Measurements from ENCODE around the gene BARD1. TPM values are rescaled to one million over a fixed set of nuclear protein-coding genes. Genes with fewer than 3 reads are reported as not detected.

BARD1 gene
- total and polyA plus RNA-seq, 3 donors from 2014 or later, result 10.9 to 25.4 (median 21.6) TPM

DNA sequence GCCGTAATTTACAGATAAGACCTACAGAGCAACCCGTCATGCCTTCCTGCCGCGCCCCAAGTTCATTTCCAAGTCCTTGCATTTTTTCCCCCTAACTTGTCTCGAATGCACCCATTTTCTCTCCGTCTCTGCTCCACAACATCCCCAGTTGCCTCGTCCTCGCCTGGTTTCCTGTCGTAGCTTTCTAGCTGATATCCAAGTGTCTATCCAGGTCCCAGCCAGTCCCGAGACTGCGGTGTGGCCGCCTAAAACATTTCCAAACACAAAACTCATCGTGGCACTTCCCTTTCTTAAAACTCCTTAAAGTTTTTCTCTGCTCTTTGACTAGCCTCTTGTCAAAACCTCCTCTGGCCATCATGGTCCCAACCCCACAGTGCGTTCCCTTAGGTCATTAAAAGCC is 1.2 kb upstream of the BARD1 start:
- H3K27ac ChIP-seq, result peak overlapping the region in 1 of 2 donors; percentile 97
- TF ChIP-seq, protein P1, sequence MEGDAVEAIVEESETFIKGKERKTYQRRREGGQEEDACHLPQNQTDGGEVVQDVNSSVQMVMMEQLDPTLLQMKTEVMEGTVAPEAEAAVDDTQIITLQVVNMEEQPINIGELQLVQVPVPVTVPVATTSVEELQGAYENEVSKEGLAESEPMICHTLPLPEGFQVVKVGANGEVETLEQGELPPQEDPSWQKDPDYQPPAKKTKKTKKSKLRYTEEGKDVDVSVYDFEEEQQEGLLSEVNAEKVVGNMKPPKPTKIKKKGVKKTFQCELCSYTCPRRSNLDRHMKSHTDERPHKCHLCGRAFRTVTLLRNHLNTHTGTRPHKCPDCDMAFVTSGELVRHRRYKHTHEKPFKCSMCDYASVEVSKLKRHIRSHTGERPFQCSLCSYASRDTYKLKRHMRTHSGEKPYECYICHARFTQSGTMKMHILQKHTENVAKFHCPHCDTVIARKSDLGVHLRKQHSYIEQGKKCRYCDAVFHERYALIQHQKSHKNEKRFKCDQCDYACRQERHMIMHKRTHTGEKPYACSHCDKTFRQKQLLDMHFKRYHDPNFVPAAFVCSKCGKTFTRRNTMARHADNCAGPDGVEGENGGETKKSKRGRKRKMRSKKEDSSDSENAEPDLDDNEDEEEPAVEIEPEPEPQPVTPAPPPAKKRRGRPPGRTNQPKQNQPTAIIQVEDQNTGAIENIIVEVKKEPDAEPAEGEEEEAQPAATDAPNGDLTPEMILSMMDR (IDR thresholded peaks at IDR 0.05), result no peak
- TF ChIP-seq POLR2A (IDR thresholded peaks at IDR 0.05), result no peak
- intact Hi-C loops (cut with DNase I; ENCODE audit: low total_unique reads), result no loop called here
- peak overlapping the region; percentile 79 to 91 for H3K4me3 ChIP-seq
- H3K36me3 ChIP-seq (ENCODE audit: low read depth, missing control alignments), result no peaks in the 10 kb centered on the region
- H3K9me3 ChIP-seq, result no peaks in the 10 kb centered on the region
- WGBS, 2 donors, result 25% methylated on average over 14 of the region's 14 CpGs
- peak; percentile 18 for DNase-seq
- peaks cover 6% of the 10 kb centered on the region for H3K4me1 ChIP-seq
- no peaks in the 10 kb centered on the region for H3K27me3 ChIP-seq

DNA sequence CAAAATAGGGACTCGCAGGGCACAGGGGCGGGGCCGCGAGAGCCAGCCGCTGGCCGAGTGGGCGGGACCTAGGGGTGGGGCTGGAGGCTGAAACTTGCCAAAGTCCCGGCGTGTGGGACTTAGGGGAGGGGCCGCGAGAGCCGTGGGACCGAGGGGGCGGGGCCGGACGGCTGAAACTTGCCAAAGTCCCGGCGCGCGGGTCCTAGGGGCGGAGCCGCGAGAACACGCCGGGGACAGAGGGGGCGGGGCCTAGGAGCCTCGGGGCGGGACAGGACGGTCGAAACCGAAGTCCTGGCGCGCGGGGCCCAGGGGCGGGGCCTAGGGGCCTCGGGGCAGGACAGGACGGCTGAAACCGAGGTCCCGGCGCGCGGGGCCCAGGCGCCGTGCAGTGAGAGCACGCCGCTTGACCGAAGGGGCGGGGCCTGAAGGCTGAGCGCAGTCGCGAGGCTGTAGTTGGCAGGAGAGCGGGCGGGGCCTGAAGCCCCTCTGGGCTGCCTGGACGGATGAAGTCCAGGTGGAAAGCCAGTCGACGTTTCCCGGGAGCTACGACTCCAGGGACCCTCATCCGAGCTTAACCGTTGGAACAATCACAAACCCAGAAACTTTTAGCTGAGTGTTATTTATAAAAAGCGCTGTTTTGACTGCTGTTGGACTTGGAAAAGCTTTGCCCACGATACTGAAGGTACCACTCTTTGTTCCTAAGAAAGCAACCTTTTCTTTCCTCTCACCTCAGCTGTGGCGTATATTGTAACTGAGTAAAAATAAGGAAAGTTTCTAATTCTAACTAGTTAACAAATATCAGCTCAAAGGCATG is 475 bp upstream of the BARD1 start:
- 0 to 2% methylated on average over 9 to 42 of the region's 63 CpGs for WGBS, 2 donors
- peaks cover 6% of the 10 kb centered on the region for H3K4me1 ChIP-seq
- no peaks in the 10 kb centered on the region for H3K27me3 ChIP-seq
- H3K4me3 ChIP-seq, result peak overlapping the region; percentile 79 to 91
- no peak for TF ChIP-seq POLR2A (IDR thresholded peaks at IDR 0.05)
- TF ChIP-seq, protein P1 (IDR thresholded peaks at IDR 0.05), result no peak
- H3K27ac ChIP-seq, result peak overlapping the region; percentile 88 to 97
- intact Hi-C loops (cut with DNase I; ENCODE audit: low total_unique reads), result no loop called here
- H3K36me3 ChIP-seq (ENCODE audit: low read depth, missing control alignments), result no peaks in the 10 kb centered on the region
- no peaks in the 10 kb centered on the region for H3K9me3 ChIP-seq
- DNase-seq, result peak; percentile 99

DNA sequence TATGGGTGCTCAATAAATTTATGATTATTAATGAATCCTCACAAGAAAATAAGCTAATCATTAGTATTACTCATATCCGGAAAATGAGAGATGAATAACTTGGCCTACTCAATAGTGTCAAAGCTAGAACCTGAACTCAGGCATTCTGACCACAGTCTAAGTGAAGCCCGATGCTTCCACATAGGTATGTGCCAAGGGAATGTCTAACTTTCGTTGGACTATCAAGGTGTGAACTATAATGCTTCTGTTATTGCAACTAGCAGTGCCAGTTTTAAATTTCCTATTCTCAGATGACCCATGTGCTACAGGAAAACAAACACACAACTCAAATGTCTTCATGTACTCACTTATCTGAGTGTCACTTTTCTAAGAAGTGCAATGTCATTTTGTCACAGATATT is 1.8 kb downstream of the BARD1 start:
- TF ChIP-seq, protein P1 (IDR thresholded peaks at IDR 0.05), result no peak
- TF ChIP-seq POLR2A (IDR thresholded peaks at IDR 0.05), result no peak
- H3K9me3 ChIP-seq, result no peaks in the 10 kb centered on the region
- 17 to 18% methylated on average over 3 of the region's 3 CpGs for WGBS, 2 donors
- no peak for DNase-seq
- H3K36me3 ChIP-seq (ENCODE audit: low read depth, missing control alignments), result no peaks in the 10 kb centered on the region
- peak overlapping the region; percentile 88 to 97 for H3K27ac ChIP-seq
- H3K4me3 ChIP-seq, result peak overlapping the region; percentile 79 to 91
- no peaks in the 10 kb centered on the region for H3K27me3 ChIP-seq
- peaks cover 6% of the 10 kb centered on the region for H3K4me1 ChIP-seq
- intact Hi-C loops (cut with DNase I; ENCODE audit: low total_unique reads), result no loop called here

DNA sequence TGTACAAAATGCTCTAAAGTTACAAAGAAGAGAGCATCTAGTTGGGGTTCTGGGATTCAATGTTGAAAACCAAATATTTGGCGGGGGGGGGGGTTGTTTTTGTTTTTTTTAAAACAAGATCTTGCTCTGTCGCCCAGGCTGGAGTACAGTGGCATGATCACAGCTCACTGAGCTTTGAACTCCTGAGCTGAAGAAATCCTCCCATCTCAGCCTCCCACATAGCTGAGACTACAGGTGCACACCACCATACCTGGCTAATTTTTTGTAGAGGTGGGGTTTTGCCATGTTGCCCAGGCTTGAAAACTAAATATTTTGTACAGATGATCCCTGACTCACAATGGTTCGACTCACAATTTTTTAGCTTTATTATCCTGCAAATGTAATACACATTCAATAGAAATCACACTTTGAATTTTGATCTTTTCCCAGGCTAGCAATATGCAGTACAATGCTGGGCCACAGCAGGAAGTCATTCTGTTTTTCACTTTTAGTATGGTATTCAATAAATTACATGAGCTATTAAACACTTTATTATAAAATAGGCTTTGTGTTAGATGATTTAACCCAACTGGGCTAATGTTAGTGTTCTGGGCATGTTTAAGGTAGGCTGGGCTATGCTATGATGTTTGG is 7.6 kb downstream of the BARD1 start:
- DNase-seq, result no peak
- Histone ChIP-seq H3K27me3 (no peaks in the 10 kb centered on the region), H3K36me3 (ENCODE audit: low read depth, missing control alignments) (no peaks in the 10 kb centered on the region), H3K27ac (no peak overlapping the region), H3K4me1 (no peaks in the 10 kb centered on the region), H3K4me3 (no peak overlapping the region), H3K9me3 (no peaks in the 10 kb centered on the region)
- intact Hi-C loops (cut with DNase I; ENCODE audit: low total_unique reads), result no loop called here
- 77 to 90% methylated on average over 3 of the region's 3 CpGs for WGBS, 2 donors
- TF ChIP-seq POLR2A (IDR thresholded peaks at IDR 0.05), result no peak
- TF ChIP-seq, protein P1 (IDR thresholded peaks at IDR 0.05), result no peak

Measured in testis (tissue), 3 donors.